ENCODE results near the gene AK5. TPM values are rescaled to one million over a fixed set of nuclear protein-coding genes. Genes with fewer than 3 reads are reported as not detected.
A peak's percentile ranks its signal among the peaks of the same experiment; 100 is the strongest.

AK5 gene
- total RNA-seq, 1 donor: 25.3 TPM

DNA sequence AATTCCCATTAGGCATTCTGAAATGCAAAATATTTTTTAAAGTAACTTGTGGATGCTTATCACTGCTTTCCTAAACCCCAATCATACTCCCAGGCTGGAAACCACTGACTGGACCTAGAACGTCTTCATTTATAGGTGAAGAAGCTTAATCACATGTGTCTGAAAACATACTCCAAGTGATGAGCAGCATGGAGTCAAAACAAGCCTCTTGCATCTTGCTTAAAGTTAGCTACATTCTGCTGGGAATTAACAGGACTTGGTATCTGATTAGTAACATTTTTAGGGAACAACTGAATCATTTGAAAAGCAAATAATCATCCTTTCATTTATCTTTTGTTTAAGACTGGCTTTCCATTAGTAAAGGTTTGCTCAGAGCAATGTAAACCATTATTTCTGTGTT, 105.7 kb downstream of the AK5 start:
- Histone ChIP-seq H3K27ac (ENCODE audit: low read depth, low read length) (no peak overlapping the region), H3K4me1 (ENCODE audit: insufficient read depth, low read length) (peaks cover 5% of the 10 kb centered on the region), H3K27me3 (ENCODE audit: insufficient read depth, low read length) (no peaks in the 10 kb centered on the region), H4K20me1 (ENCODE audit: insufficient read depth, low read length) (no peaks in the 10 kb centered on the region), H3K4me3 (ENCODE audit: insufficient read depth, low read length) (no peak overlapping the region), H3K79me2 (ENCODE audit: insufficient read depth, low read length) (no peaks in the 10 kb centered on the region), H3K36me3 (ENCODE audit: insufficient read depth, low read length) (no peaks in the 10 kb centered on the region), H3K4me2 (ENCODE audit: insufficient read depth, low read length) (no peak overlapping the region), H2AFZ (ENCODE audit: low read length) (no peak overlapping the region), H3K9me3 (ENCODE audit: low read depth, low read length) (no peaks in the 10 kb centered on the region)
- no peak for DNase-seq (ENCODE audit: insufficient read length, low spot score, missing footprints)
- TF ChIP-seq CTCF (IDR thresholded peaks at IDR 0.05; ENCODE audit: extremely low read depth, low read depth, low read length): no peak

DNA sequence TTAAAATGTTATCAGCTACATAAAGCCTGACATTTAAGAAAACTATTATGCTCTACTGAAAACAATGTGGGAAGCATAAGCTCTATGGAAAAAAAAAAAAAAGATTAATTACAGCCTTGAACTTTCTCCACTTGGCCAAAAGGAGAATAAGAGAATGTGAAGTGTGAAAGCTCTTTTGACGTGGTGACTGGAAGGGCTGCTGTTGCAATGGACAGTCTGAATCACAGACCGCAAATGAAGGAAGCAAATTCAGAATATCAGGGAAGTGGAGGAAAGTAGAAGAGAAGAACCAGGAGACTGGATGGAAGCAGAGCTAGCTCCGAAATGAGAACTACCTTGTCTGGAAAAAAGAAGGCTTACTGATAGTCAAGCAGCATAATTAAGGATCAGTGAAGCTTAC, 106.8 kb downstream of the AK5 start:
- DNase-seq (ENCODE audit: insufficient read length, low spot score, missing footprints): no peak
- Histone ChIP-seq H3K36me3 (ENCODE audit: insufficient read depth, low read length) (no peaks in the 10 kb centered on the region), H3K79me2 (ENCODE audit: insufficient read depth, low read length) (no peaks in the 10 kb centered on the region), H3K4me2 (ENCODE audit: insufficient read depth, low read length) (peak overlapping the region; percentile 18), H3K4me3 (ENCODE audit: insufficient read depth, low read length) (no peak overlapping the region), H4K20me1 (ENCODE audit: insufficient read depth, low read length) (no peaks in the 10 kb centered on the region), H3K27ac (ENCODE audit: low read depth, low read length) (no peak overlapping the region), H2AFZ (ENCODE audit: low read length) (no peak overlapping the region), H3K4me1 (ENCODE audit: insufficient read depth, low read length) (peaks cover 5% of the 10 kb centered on the region), H3K27me3 (ENCODE audit: insufficient read depth, low read length) (no peaks in the 10 kb centered on the region), H3K9me3 (ENCODE audit: low read depth, low read length) (no peaks in the 10 kb centered on the region)
- TF ChIP-seq CTCF (IDR thresholded peaks at IDR 0.05; ENCODE audit: extremely low read depth, low read depth, low read length): no peak

- Histone ChIP-seq H3K27me3 (ENCODE audit: insufficient read depth, low read length) (no peaks in the 10 kb centered on the region), H3K9me3 (ENCODE audit: low read depth, low read length) (no peaks in the 10 kb centered on the region), H3K79me2 (ENCODE audit: insufficient read depth, low read length) (no peaks in the 10 kb centered on the region), H4K20me1 (ENCODE audit: insufficient read depth, low read length) (no peaks in the 10 kb centered on the region), H3K27ac (ENCODE audit: low read depth, low read length) (no peak overlapping the region), H3K4me2 (ENCODE audit: insufficient read depth, low read length) (no peak overlapping the region), H3K4me1 (ENCODE audit: insufficient read depth, low read length) (peaks cover 31% of the 10 kb centered on the region), H3K4me3 (ENCODE audit: insufficient read depth, low read length) (no peak overlapping the region), H3K36me3 (ENCODE audit: insufficient read depth, low read length) (no peaks in the 10 kb centered on the region), H2AFZ (ENCODE audit: low read length) (peak overlapping the region; percentile 58)
- TF ChIP-seq CTCF (IDR thresholded peaks at IDR 0.05; ENCODE audit: extremely low read depth, low read depth, low read length): no peak
- DNase-seq (ENCODE audit: insufficient read length, low spot score, missing footprints): no peak
Measured at GRCh38 chr1:77392486-77392885, 110.7 kb downstream of the AK5 start.

DNA sequence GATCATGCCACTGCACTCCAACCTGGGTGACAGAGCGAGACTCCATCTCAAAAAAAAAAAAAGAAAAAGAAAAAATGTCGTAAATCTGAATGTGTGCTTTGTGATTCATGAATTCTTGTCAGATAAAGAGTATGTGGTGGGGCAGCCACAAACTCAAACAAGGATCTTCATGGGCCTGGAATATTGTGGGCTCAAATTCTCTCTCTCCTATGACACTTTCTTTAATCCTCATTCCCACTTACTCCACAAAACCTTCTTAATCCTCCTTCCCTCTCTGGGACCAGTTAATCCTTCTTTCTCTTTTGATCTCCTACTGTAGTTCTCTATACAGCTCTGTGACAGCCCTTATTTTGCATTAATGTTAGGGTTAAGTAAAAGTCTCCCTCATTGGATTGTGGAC, 112.3 kb downstream of the AK5 start:
- H3K27me3 ChIP-seq (ENCODE audit: insufficient read depth, low read length): no peaks in the 10 kb centered on the region
- no peak for TF ChIP-seq CTCF (IDR thresholded peaks at IDR 0.05; ENCODE audit: extremely low read depth, low read depth, low read length)
- no peak for DNase-seq (ENCODE audit: insufficient read length, low spot score, missing footprints)

More for the DNA sequence above, 112.3 kb downstream of the AK5 start:
- Histone ChIP-seq H3K36me3 (ENCODE audit: insufficient read depth, low read length) (no peaks in the 10 kb centered on the region), H3K4me3 (ENCODE audit: insufficient read depth, low read length) (peak overlapping the region; percentile 33), H2AFZ (ENCODE audit: low read length) (peak overlapping the region; percentile 14), H3K27ac (ENCODE audit: low read depth, low read length) (peak overlapping the region; percentile 75), H3K4me1 (ENCODE audit: insufficient read depth, low read length) (peaks cover 26% of the 10 kb centered on the region), H3K4me2 (ENCODE audit: insufficient read depth, low read length) (peak overlapping the region; percentile 70), H4K20me1 (ENCODE audit: insufficient read depth, low read length) (no peaks in the 10 kb centered on the region), H3K9me3 (ENCODE audit: low read depth, low read length) (no peaks in the 10 kb centered on the region), H3K79me2 (ENCODE audit: insufficient read depth, low read length) (no peaks in the 10 kb centered on the region)

Data from osteoblast (primary cell).